ENCODE results near the gene GAREM2.
"Not testable (repeated sequence)": the region's sequence is repeated elsewhere in the genome, so short reads cannot be mapped to it uniquely, and the experiment has no call there.

The GAREM2 gene

GRCh38 chr2:26172871-26173775 is at the start of gene GAREM2:
GAREM2 (plus strand) TSS chr2:26173088; CDS start chr2:26173221, 133 bp downstream.
- DNase-seq: no peak

GRCh38 chr2:26123426-26123825 is 49.5 kb upstream of the GAREM2 start:
- no peak for DNase-seq

- no peak for DNase-seq
Observed at GRCh38 chr2:26126074-26126473, 46.8 kb upstream of the GAREM2 start.

GRCh38 chr2:26128176-26128575 is 44.7 kb upstream of the GAREM2 start:
- no peak for DNase-seq

- DNase-seq: no peak
Observed at GRCh38 chr2:26130763-26131162, 42.1 kb upstream of the GAREM2 start.

- DNase-seq: no peak
Observed at GRCh38 chr2:26136451-26136850, 36.4 kb upstream of the GAREM2 start.

- no peak for DNase-seq
Observed at GRCh38 chr2:26139269-26140183, 33.4 kb upstream of the GAREM2 start.

- no peak for DNase-seq
Observed at GRCh38 chr2:26141145-26141769, 31.6 kb upstream of the GAREM2 start.

GRCh38 chr2:26144031-26144430 is 28.9 kb upstream of the GAREM2 start:
- no peak for DNase-seq

GRCh38 chr2:26144953-26145680 is 27.8 kb upstream of the GAREM2 start:
- peak; percentile 52 for DNase-seq

GRCh38 chr2:26148501-26148900 is 24.4 kb upstream of the GAREM2 start:
- no peak for DNase-seq

GRCh38 chr2:26150243-26150642 is 22.6 kb upstream of the GAREM2 start:
- no peak for DNase-seq

- no peak for DNase-seq
Observed at GRCh38 chr2:26157580-26157979, 15.3 kb upstream of the GAREM2 start.

- no peak for DNase-seq
Observed at GRCh38 chr2:26161926-26162325, 11.0 kb upstream of the GAREM2 start.

- no peak for DNase-seq
Observed at GRCh38 chr2:26162963-26163362, 9.9 kb upstream of the GAREM2 start.

- no peak for DNase-seq
Observed at GRCh38 chr2:26164231-26164630, 8.7 kb upstream of the GAREM2 start.

GRCh38 chr2:26164641-26165211 is 8.2 kb upstream of the GAREM2 start:
- no peak for DNase-seq

GRCh38 chr2:26165403-26165802 is 7.5 kb upstream of the GAREM2 start:
- no peak for DNase-seq

GRCh38 chr2:26166541-26166940 is 6.3 kb upstream of the GAREM2 start:
- not testable (repeated sequence) for DNase-seq

GRCh38 chr2:26168785-26169184 is 4.1 kb upstream of the GAREM2 start:
- DNase-seq: no peak

GRCh38 chr2:26169226-26169625 is 3.7 kb upstream of the GAREM2 start:
- DNase-seq: no peak
